ENCODE data around the gene THPO.

Gene THPO

GRCh38 chr3:184368586-184369183 is 9.3 kb downstream of the THPO start:
- no peak for TF ChIP-seq CTCF (IDR thresholded peaks at IDR 0.05; ENCODE audit: control insufficient read depth, insufficient read depth, low read depth, low read length, missing control alignments)
- DNase-seq (ENCODE audit: low read depth): peak; percentile 54
- H3K4me3 ChIP-seq (ENCODE audit: control insufficient read depth, low read depth, low read length): no peak overlapping the region

- TF ChIP-seq CTCF (IDR thresholded peaks at IDR 0.05; ENCODE audit: control insufficient read depth, insufficient read depth, low read depth, low read length, missing control alignments): no peak
- no peak overlapping the region for H3K4me3 ChIP-seq (ENCODE audit: control insufficient read depth, low read depth, low read length)
- no peak for DNase-seq (ENCODE audit: low read depth)
These were observed 9.9 kb downstream of the THPO start for GRCh38 chr3:184368116-184368515.

- no peak for TF ChIP-seq CTCF (IDR thresholded peaks at IDR 0.05; ENCODE audit: control insufficient read depth, insufficient read depth, low read depth, low read length, missing control alignments)
- DNase-seq (ENCODE audit: low read depth): peak; percentile 81
- H3K4me3 ChIP-seq (ENCODE audit: control insufficient read depth, low read depth, low read length): no peak overlapping the region
These were observed 11.3 kb downstream of the THPO start for GRCh38 chr3:184366619-184367289.

- peak; percentile 87 for DNase-seq (ENCODE audit: low read depth)
- TF ChIP-seq CTCF (IDR thresholded peaks at IDR 0.05; ENCODE audit: control insufficient read depth, insufficient read depth, low read depth, low read length, missing control alignments): peak; percentile 62
- peak overlapping the region; percentile 91 for H3K4me3 ChIP-seq (ENCODE audit: control insufficient read depth, low read depth, low read length)
These were observed 15.1 kb downstream of the THPO start for GRCh38 chr3:184362668-184363546.

GRCh38 chr3:184361932-184362667 is 15.9 kb downstream of the THPO start:
- TF ChIP-seq CTCF (IDR thresholded peaks at IDR 0.05; ENCODE audit: control insufficient read depth, insufficient read depth, low read depth, low read length, missing control alignments): no peak
- no peak for DNase-seq (ENCODE audit: low read depth)
- peak overlapping the region; percentile 91 for H3K4me3 ChIP-seq (ENCODE audit: control insufficient read depth, low read depth, low read length)

GRCh38 chr3:184361532-184361931 is 16.5 kb downstream of the THPO start, which contains the start of the genes CLCN2 and POLR2H:
Gene CLCN2, minus strand, starts transcription at chr3:184361605. Its CDS starts 126 bp downstream, at chr3:184361479.
Gene POLR2H, plus strand, starts transcription at chr3:184361710. Its CDS starts 1,783 bp downstream, at chr3:184363493.
- no peak for DNase-seq (ENCODE audit: low read depth)
- H3K4me3 ChIP-seq (ENCODE audit: control insufficient read depth, low read depth, low read length): peak within 1 kb of the TSS; percentile 91
- no peak for TF ChIP-seq CTCF (IDR thresholded peaks at IDR 0.05; ENCODE audit: control insufficient read depth, insufficient read depth, low read depth, low read length, missing control alignments)

Measured in AG09309 (cell line).